KG1 (cell line): Measurements from ENCODE around the gene TRAPPC3L.
A peak's percentile ranks its signal among the peaks of the same experiment; 100 is the strongest.
"Not testable (repeated sequence)": the region's sequence is repeated elsewhere in the genome, so short reads cannot be mapped to it uniquely, and the experiment has no call there.

ENCODE experiments used
- DNase-seq: peaks from one replicate; lab custom pipeline; 2025; lab: John Stamatoyannopoulos, UW

Gene TRAPPC3L

GRCh38 chr6:116512734-116513133, 32.8 kb downstream of the TRAPPC3L start:
- DNase-seq, result no peak

GRCh38 chr6:116512111-116512559, 33.3 kb downstream of the TRAPPC3L start:
- no peak for DNase-seq

GRCh38 chr6:116511424-116512110, 33.9 kb downstream of the TRAPPC3L start, which contains the start of gene CALHM5:
Gene CALHM5, plus strand, starts transcription at chr6:116511639. Its CDS starts 58 bp downstream, at chr6:116511697.
- DNase-seq, result no peak

GRCh38 chr6:116508527-116508926, 37.0 kb downstream of the TRAPPC3L start:
- no peak for DNase-seq

GRCh38 chr6:116507324-116507723, 38.2 kb downstream of the TRAPPC3L start:
- no peak for DNase-seq

GRCh38 chr6:116500969-116501433, 44.5 kb downstream of the TRAPPC3L start:
- no peak for DNase-seq

- DNase-seq, result no peak
Observed at GRCh38 chr6:116497113-116497676, 48.3 kb downstream of the TRAPPC3L start.

GRCh38 chr6:116495161-116495560, 50.3 kb downstream of the TRAPPC3L start:
- not testable (repeated sequence) for DNase-seq

- DNase-seq, result no peak
Observed at GRCh38 chr6:116492331-116493067, 53.0 kb downstream of the TRAPPC3L start.

GRCh38 chr6:116491610-116492330, 53.7 kb downstream of the TRAPPC3L start:
- DNase-seq, result no peak

GRCh38 chr6:116485559-116486184, 59.8 kb downstream of the TRAPPC3L start:
- no peak for DNase-seq

- no peak for DNase-seq
Observed at GRCh38 chr6:116483616-116484015, 61.9 kb downstream of the TRAPPC3L start.

- no peak for DNase-seq
Observed at GRCh38 chr6:116482780-116483179, 62.7 kb downstream of the TRAPPC3L start.

GRCh38 chr6:116476002-116476678, 69.3 kb downstream of the TRAPPC3L start:
- DNase-seq, result peak; percentile 42

GRCh38 chr6:116475141-116475540, 70.3 kb downstream of the TRAPPC3L start:
- peak; percentile 50 for DNase-seq

- no peak for DNase-seq
Observed at GRCh38 chr6:116472706-116473105, 72.8 kb downstream of the TRAPPC3L start.

- DNase-seq, result no peak
Observed at GRCh38 chr6:116471531-116471930, 74.0 kb downstream of the TRAPPC3L start.

- no peak for DNase-seq
Observed at GRCh38 chr6:116468293-116468692, 77.2 kb downstream of the TRAPPC3L start.

- DNase-seq, result no peak
Observed at GRCh38 chr6:116467514-116467913, 78.0 kb downstream of the TRAPPC3L start.

- no peak for DNase-seq
Observed at GRCh38 chr6:116467096-116467495, 78.4 kb downstream of the TRAPPC3L start.

- peak; percentile 49 for DNase-seq
Observed at GRCh38 chr6:116465246-116465645, 80.2 kb downstream of the TRAPPC3L start.
